DND-41 (cell line): ENCODE results near the gene CENPVL3.

Source experiments
- ATAC-seq: fragments of 200-7000 bp; cut with Tn5 transposase; 3 replicates; pipeline ENCODE4 v1.9.1; 2021; ENCODE audit warnings: low read depth; ENCODE audit not compliant: insufficient read depth
- DNase-seq: peaks from one replicate; pipeline ENCODE4 v3.0.0-alpha.2; 2020
- H2AFZ ChIP-seq: 2 replicates; pipeline ENCODE4 v1.6.0; 2012; ENCODE audit warnings: low read depth, low read length
- H3K27ac ChIP-seq: 2 replicates; pipeline ENCODE4 v1.5.1; 2012; ENCODE audit warnings: low read length, inconsistent platforms
- H3K27me3 ChIP-seq: fragments of 200-600 bp; sonication (generic); 2 replicates; pipeline ENCODE4 v1.6.0; 2012; ENCODE audit warnings: low read length, mild to moderate bottlenecking, inconsistent platforms; ENCODE audit not compliant: insufficient read depth, poor library complexity
- H3K36me3 ChIP-seq: 2 replicates; pipeline ENCODE4 v1.5.1; 2012; ENCODE audit warnings: low read length, inconsistent platforms; ENCODE audit not compliant: insufficient read depth
- H3K4me1 ChIP-seq: 2 replicates; pipeline ENCODE4 v1.5.1; 2012; ENCODE audit warnings: mild to moderate bottlenecking, low read length; ENCODE audit not compliant: insufficient read depth
- H3K4me2 ChIP-seq: 2 replicates; pipeline ENCODE4 v1.6.0; 2012; ENCODE audit warnings: mild to moderate bottlenecking, moderate library complexity, low read length, inconsistent platforms; ENCODE audit not compliant: insufficient read depth
- H3K4me3 ChIP-seq, 2 experiments: fragments of 200-600 bp in 1 of 2; shearing (Covaris generic) in 1 of 2; 2 replicates each; pipeline ENCODE4 v1.5.1; 2012 to 2016; ENCODE audit warnings: inconsistent platforms in 2 of 2, low read length in 2 of 2, mild to moderate bottlenecking in 2 of 2, low read depth in 1 of 2, moderate library complexity in 1 of 2
- H3K79me2 ChIP-seq: 2 replicates; pipeline ENCODE4 v1.6.0; 2012; ENCODE audit warnings: low read length, inconsistent platforms; ENCODE audit not compliant: insufficient read depth
- H3K9ac ChIP-seq: 2 replicates; pipeline ENCODE4 v1.6.0; 2012; ENCODE audit warnings: low read depth, mild to moderate bottlenecking, inconsistent platforms, low read length, moderate library complexity
- H3K9me3 ChIP-seq: 2 replicates; pipeline ENCODE4 v1.5.1; 2012; ENCODE audit warnings: low read length, moderate library complexity, mild to moderate bottlenecking, inconsistent platforms; ENCODE audit not compliant: insufficient read depth, severe bottlenecking
- H4K20me1 ChIP-seq: 2 replicates; pipeline ENCODE4 v1.6.0; 2012; ENCODE audit warnings: low read length; ENCODE audit not compliant: insufficient read depth
- CTCF ChIP-seq: IDR thresholded peaks from 2 replicates; pipeline ENCODE4 v1.5.1; 2012; ENCODE audit warnings: borderline replicate concordance, low read length, moderate library complexity, mild to moderate bottlenecking; ENCODE audit not compliant: poor library complexity, severe bottlenecking; ENCODE audit errors: extremely low read depth
- EZH2 ChIP-seq: IDR thresholded peaks from 3 replicates; pipeline ENCODE4 v1.6.1; 2012; ENCODE audit warnings: borderline replicate concordance, low read depth, mild to moderate bottlenecking, moderate library complexity, low read length, inconsistent platforms; ENCODE audit not compliant: severe bottlenecking

Gene CENPVL3

GRCh38 chrX:51614353-51615012, 4.2 kb downstream of the CENPVL3 start:
- Histone ChIP-seq H3K4me1 (no peaks in the 10 kb centered on the region), H3K27me3 (no peaks in the 10 kb centered on the region), H3K9me3 (no peaks in the 10 kb centered on the region), H3K9ac (no peak overlapping the region), H3K4me3 (no peak overlapping the region), H3K27ac (no peak overlapping the region), H3K4me2 (no peak overlapping the region), H3K79me2 (no peaks in the 10 kb centered on the region), H3K36me3 (no peaks in the 10 kb centered on the region), H4K20me1 (no peaks in the 10 kb centered on the region), H2AFZ (no peak overlapping the region)
- ATAC-seq (peak; percentile 56; the same call in 2 of the 3 replicates), DNase-seq (no peak)
- no peak for TF ChIP-seq EZH2
- peak; percentile 71 for TF ChIP-seq CTCF

DNA sequence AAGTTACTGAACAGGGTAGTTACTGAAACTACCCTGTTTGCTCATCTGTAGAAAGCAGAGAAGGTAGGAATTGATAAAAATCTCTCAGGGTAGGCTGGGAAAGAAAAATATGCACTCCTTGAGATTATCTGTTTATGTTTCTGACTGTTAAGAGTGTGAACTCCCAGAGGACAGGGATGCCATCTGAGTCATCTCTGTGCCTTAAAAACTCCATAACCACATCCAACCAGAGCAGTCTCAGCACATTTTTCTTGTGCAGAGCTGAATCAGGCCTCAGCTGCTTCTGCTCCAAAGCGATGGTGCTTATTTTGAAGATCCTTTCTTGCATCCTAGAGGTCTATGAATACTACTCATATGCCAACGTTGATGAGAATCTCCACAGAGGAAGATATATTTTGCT, 9.9 kb downstream of the CENPVL3 start:
- no peak overlapping the region for H3K4me2 ChIP-seq
- ATAC-seq (no peak), DNase-seq (no peak)
- H3K9me3 ChIP-seq, result no peaks in the 10 kb centered on the region
- no peak for TF ChIP-seq CTCF
- no peak overlapping the region for H3K9ac ChIP-seq
- no peaks in the 10 kb centered on the region for H3K36me3 ChIP-seq
- no peak overlapping the region for H2AFZ ChIP-seq
- no peak overlapping the region for H3K4me3 ChIP-seq
- no peaks in the 10 kb centered on the region for H4K20me1 ChIP-seq
- H3K27me3 ChIP-seq, result no peaks in the 10 kb centered on the region
- no peaks in the 10 kb centered on the region for H3K4me1 ChIP-seq
- no peaks in the 10 kb centered on the region for H3K79me2 ChIP-seq
- no peak overlapping the region for H3K27ac ChIP-seq

- no peak for TF ChIP-seq CTCF
- no peak for TF ChIP-seq EZH2
- Histone ChIP-seq H3K27me3 (no peaks in the 10 kb centered on the region), H3K4me1 (no peaks in the 10 kb centered on the region), H3K36me3 (no peaks in the 10 kb centered on the region), H3K4me3 (no peak overlapping the region), H4K20me1 (no peaks in the 10 kb centered on the region), H2AFZ (no peak overlapping the region), H3K79me2 (no peaks in the 10 kb centered on the region), H3K27ac (no peak overlapping the region), H3K9me3 (no peaks in the 10 kb centered on the region), H3K4me2 (no peak overlapping the region), H3K9ac (no peak overlapping the region)
- ATAC-seq, result no peak
- DNase-seq, result no peak
Observed at GRCh38 chrX:51608126-51608525, 10.6 kb downstream of the CENPVL3 start.

GRCh38 chrX:51606446-51606845, 12.3 kb downstream of the CENPVL3 start:
- Histone ChIP-seq H3K4me1 (no peaks in the 10 kb centered on the region), H3K27me3 (no peaks in the 10 kb centered on the region), H3K36me3 (no peaks in the 10 kb centered on the region), H3K79me2 (no peaks in the 10 kb centered on the region), H3K4me3 (no peak overlapping the region), H3K4me2 (no peak overlapping the region), H4K20me1 (no peaks in the 10 kb centered on the region), H2AFZ (no peak overlapping the region), H3K9ac (no peak overlapping the region), H3K9me3 (no peaks in the 10 kb centered on the region), H3K27ac (no peak overlapping the region)
- TF ChIP-seq CTCF (no peak), EZH2 (no peak)
- ATAC-seq, result no peak
- DNase-seq, result no peak
